ENCODE data around the gene EIF2B1. TPM values are rescaled to one million over a fixed set of nuclear protein-coding genes. Genes with fewer than 3 reads are reported as not detected.

The EIF2B1 gene
- 10 to 100 TPM; 63.2 to 74.6 (median 64.2) TPM for polyA plus RNA-seq (ENCODE audit: insufficient read depth in 1 of 5, insufficient read length in 5 of 5, low replicate concordance in 1 of 5)
- long read RNA-seq, donor 1, transcript EIF2B1-201 (9 exons, 2,477 nt): major isoform, 25 of 76 reads
- long read RNA-seq, donor 1, transcript EIF2B1-204 (5 exons, 1,768 nt): minor isoform, 5 of 76 reads
- long read RNA-seq, donor 1, partial matches to known transcripts: 44 of 76 reads
- long read RNA-seq, donor 1, other reads (novel, unspliced or antisense): 0 of 76 reads
- long read RNA-seq, donor 2, transcript EIF2B1-201 (9 exons, 2,477 nt): major isoform, 13 of 14 reads
- long read RNA-seq, donor 2, partial matches to known transcripts: 0 of 14 reads
- long read RNA-seq, donor 2, other reads (novel, unspliced or antisense): 0 of 14 reads
- long read RNA-seq, donor 3, transcript EIF2B1-201 (9 exons, 2,477 nt): major isoform, 17 of 52 reads
- long read RNA-seq, donor 3, partial matches to known transcripts: 29 of 52 reads
- long read RNA-seq, donor 3, other reads (novel, unspliced or antisense): 0 of 52 reads
- long read RNA-seq, donor 4, transcript EIF2B1-204 (5 exons, 1,768 nt): minor isoform, 8 of 21 reads
- long read RNA-seq, donor 4, transcript EIF2B1-201 (9 exons, 2,477 nt): major isoform, 12 of 21 reads
- long read RNA-seq, donor 4, partial matches to known transcripts: 0 of 21 reads
- long read RNA-seq, donor 4, other reads (novel, unspliced or antisense): 0 of 21 reads
- long read RNA-seq, donor 5, transcript EIF2B1-202 (4 exons, 622 nt): minor isoform, 9 of 60 reads
- long read RNA-seq, donor 5, transcript EIF2B1-201 (9 exons, 2,477 nt): major isoform, 18 of 60 reads
- long read RNA-seq, donor 5, transcript EIF2B1-204 (5 exons, 1,768 nt): minor isoform, 7 of 60 reads
- long read RNA-seq, donor 5, partial matches to known transcripts: 26 of 60 reads
- long read RNA-seq, donor 5, other reads (novel, unspliced or antisense): 0 of 60 reads
- long read RNA-seq, donor 6, transcript EIF2B1-201 (9 exons, 2,477 nt): major isoform, 18 of 51 reads
- long read RNA-seq, donor 6, transcript EIF2B1-204 (5 exons, 1,768 nt): minor isoform, 7 of 51 reads
- long read RNA-seq, donor 6, partial matches to known transcripts: 24 of 51 reads
- long read RNA-seq, donor 6, other reads (novel, unspliced or antisense): 0 of 51 reads
- long read RNA-seq, donor 7, transcript EIF2B1-204 (5 exons, 1,768 nt): minor isoform, 6 of 27 reads
- long read RNA-seq, donor 7, transcript EIF2B1-201 (9 exons, 2,477 nt): major isoform, 17 of 27 reads
- long read RNA-seq, donor 7, partial matches to known transcripts: 0 of 27 reads
- long read RNA-seq, donor 7, other reads (novel, unspliced or antisense): 0 of 27 reads
- long read RNA-seq, donor 8, transcript EIF2B1-201 (9 exons, 2,477 nt): major isoform, 12 of 13 reads
- long read RNA-seq, donor 8, partial matches to known transcripts: 0 of 13 reads
- long read RNA-seq, donor 8, other reads (novel, unspliced or antisense): 0 of 13 reads

DNA sequence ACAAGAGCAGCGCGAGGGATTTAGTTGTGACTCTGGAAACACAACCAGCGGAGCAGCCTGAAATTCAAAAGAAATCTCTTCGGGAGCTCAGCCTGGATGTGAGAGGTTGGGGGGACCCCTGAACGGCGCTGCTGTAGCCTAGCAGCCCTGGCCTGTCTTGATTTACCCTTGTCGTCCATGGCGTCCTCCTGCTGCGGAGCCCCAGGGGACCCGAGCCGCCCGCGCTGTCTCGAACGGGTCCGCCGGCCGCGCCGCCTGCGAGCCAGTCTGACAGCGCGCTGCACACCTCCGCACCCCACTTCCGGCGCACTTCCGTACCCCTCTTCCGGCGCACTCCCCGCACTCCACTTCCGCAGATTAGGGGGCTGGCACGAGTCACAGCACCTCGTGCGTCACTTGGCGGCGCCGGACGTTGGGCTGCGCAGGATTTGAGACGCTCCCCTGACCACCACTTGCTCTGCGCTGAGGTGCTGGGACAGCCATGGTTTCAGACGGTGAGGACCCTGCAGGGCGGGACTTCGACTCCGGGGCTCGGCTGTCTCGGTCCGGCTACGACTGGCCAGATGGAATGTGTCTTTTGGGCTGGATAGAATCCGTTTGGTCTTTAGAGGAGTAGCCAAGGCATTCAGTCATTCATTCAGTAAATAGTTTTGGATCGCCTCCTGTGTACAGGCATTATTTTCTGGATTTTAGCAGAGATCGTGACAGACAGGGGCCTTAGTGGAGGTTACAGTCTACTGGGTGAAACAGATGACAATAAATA, at the start of gene EIF2B1, which contains the start of gene GTF2H3:
Gene EIF2B1, minus strand, starts transcription at position 308 of the 763 bp plus-strand sequence. Its CDS starts 129 bp downstream, at position 179.
Gene GTF2H3, plus strand, starts transcription at position 451 of the 763 bp plus-strand sequence. Its CDS starts 31 bp downstream, at position 482.
- DNase-seq: peak; percentile 96 to 97

DNA sequence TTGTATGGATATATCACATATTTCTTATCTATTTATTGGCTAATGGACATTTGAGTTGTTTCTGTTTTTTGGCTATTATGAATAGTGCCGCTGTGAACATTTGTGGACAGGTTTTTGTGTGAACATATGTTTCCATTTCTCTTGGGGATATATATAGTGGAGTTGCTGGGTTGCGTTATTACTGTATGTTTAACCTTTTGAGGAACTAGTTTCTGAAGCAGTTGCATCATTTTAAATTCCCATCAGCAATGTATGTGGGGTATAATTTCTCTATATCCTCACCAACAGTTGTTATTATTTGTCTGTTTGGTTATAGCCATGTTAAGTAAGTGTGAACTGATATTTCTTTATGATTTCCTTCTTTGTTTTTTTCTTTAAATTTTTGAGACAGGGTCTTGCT, 48.1 kb upstream of the EIF2B1 start:
- no peak for DNase-seq

DNA sequence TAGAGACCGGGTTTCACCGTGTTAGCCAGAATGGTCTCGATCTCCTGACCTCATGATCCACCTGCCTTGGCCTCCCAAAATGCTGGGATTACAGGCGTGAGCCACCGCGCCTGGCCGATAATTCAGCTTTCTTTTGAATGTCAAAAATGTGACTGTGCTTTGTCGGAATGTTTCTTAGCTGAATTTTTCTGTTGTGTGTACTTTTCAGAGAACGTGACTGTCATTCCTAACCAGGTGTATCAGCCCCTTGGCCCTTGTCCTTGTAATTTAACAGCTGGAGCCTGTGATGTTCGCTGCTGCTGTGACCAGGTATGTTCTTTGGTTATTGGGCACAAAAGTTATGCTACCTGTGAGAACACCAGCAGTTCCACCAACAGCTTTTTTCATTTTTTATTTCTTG, 45.5 kb upstream of the EIF2B1 start:
- no peak for DNase-seq

DNA sequence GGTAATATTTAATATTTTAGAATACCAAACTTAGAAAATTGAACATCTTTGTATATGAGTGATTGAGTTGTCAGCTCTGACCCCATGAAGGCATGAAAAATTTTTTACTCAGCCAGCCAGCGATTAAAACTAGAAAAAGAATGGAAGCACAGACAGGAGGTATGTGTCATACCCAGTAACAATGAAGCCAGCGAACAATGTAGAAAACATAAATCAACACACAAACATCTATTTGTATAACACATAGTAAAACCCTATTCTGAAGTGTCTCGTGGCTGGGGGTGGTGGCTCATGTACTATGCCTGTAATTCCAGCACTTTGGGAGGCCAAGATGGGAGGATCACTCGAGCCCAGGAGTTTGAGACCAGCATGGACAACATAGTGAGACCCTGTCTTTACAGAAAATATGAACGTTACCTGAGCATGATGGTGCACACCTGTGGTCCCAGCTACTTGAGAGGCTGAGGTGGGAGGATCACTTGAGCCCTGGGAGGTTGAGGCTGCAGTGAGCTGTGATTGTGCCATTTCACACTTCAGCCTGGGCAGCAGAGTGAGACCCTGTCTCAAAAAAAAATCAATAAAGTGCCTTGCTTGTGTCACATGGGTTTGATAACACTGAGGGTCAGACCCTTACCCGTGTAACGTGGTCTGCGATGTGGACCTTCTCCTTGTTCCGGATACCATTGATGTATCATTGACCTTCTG, 43.3 kb upstream of the EIF2B1 start:
- no peak for DNase-seq

DNA sequence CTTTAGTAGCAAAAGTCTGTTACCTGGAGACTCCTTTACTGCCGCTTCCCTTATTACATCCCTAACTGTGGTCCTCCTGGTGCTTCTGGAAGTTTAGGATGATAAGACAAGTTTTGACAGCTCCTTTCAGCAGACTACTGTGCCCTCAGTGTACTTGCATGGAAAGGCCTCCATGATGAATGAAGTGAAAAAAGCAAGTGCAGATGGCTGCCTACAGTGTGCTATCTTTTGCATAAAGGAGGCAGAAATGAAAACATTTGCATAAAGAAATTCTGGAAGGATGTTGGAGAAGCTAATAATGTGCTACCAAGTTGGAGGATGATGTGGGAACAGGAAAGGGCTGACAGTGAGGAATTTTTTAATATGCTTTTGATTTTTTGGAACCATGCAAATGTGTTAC, 42.0 kb upstream of the EIF2B1 start:
- DNase-seq: no peak

DNA sequence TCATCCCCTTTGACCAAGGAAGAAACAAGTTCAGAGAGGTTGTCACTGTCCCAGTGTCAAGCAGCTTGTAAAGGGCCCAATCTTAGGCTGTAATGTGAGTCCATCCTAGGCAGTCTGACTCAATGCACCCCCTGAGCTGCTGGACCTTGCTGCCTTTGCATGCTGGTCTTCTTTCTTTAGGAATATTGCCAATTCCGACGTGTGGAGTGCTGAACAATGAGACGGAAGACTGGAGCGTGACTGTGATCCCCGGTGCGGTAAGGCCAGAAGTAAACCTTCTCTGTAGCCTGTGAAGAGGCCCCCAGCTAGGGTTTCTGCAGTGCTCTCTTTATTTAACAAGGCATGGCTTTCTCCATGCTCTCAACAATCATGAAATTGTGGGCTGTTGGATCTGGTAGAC, 38.4 kb upstream of the EIF2B1 start:
- DNase-seq: no peak

DNA sequence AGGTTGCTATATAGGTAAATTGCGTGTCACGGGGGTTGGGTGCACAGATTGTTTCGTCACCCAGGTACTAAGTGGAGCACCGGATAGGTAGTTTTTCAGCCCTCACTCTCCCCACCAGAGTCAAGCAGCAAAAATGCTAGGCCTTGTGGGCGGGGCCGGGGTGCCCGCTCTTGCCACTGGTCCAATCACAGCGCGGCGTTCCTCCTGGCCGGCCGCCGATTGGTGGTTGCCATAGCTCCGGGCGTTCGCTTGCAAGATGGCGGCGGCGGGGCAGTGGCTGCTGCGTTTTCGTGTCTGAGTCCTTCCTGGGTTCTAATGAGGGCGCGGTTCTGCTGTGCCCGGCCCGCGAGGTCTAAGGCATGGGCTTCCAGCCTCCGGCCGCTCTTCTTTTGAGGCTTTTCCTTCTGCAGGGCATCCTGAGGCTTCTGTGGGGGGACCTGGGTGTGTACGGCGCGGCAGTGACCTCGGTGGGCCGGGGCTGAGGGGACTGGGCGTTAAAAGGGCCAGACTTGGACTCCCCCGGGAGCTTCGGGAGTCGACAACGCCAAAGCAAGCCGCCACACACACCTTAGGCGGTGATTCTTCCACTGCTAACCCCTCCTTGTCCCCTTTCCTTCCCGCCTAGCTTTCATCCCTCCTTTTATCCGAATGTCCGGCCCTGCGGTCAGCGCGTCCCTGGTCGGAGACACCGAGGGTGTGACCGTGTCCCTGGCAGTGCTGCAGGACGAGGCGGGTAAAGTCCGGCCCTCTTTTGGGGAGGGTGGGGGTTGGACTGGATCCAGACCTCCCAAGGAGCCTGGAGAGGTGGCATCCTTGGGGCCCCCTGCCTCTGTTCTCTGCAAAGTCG, 37.6 kb upstream of the EIF2B1 start, which contains the start of gene TCTN2:
Gene TCTN2, plus strand, starts transcription at position 232 of the 847 bp plus-strand sequence. Its CDS starts 128 bp downstream, at position 360.
- DNase-seq: peak; percentile 82

DNA sequence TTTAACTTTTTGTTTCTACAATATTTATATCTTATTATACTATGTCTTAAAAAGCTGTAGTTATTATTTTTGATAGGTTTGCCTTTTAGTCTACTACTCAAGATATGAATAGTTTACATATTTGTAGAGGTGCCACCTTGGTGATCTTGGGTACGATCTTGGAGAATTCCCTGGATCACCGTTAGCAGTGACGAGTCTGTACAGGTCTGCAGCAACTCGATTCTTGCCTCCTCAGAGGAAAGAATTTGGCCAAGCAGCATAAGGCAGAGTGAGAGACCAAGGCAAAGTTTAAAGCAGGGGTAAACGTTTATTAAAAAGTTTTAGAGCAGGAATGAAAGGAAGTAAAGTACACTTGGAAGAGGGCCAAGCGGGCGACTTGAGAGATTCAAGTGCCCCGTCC, 34.3 kb upstream of the EIF2B1 start:
- no peak for DNase-seq

DNA sequence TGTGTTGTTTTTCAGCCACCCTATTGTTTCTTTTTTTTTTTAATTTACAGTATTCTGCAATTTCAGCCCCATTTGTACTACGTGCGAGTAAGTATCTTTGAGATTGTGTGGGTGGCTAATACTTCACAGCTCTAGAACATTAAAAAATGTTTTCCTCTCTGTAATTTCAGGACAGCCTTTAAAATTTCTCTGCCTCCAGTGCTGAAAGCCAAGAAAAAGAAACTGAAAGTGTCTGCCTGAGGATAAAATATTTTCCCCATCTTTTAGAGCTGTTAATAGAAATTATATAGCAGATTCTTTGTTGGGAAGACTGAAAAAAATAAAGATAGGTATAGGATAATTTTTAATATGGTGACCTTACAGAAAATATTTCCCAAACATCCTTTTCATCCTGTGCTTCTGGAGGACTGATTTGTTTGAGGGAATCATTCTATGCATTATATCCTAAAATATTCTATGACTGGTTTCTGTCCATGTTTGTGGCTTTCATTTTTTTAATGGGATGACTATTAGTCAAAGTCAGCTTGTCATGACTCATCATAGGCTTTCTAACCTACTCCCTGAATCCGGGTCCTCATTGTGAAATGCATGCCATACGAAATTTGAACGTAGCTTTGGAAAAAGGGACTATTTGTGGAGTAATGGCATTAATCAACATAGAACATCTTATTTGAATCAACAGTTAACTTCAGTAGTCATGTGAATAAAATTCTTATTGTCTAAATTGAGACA, 26.7 kb upstream of the EIF2B1 start:
- DNase-seq: no peak

DNA sequence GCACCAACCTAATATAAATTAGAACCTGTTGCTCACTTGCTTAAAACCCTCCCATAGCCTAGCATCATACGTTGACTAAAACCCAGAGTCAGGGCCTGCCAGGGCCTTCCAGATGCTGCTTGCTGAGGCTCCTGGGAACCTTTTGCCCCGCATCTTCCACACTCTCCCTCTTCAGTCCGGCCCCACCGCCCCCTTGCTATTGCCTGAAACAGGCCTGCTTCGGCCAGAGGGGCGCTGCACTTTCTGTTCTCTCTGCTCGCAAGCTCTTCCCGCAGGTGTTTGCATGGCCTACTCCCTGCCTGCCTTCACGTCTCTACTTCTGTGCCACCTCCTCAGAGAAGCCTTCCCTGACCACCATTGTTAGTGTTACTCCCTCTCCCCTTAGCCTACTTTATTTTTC, 23.7 kb upstream of the EIF2B1 start:
- DNase-seq: no peak

DNA sequence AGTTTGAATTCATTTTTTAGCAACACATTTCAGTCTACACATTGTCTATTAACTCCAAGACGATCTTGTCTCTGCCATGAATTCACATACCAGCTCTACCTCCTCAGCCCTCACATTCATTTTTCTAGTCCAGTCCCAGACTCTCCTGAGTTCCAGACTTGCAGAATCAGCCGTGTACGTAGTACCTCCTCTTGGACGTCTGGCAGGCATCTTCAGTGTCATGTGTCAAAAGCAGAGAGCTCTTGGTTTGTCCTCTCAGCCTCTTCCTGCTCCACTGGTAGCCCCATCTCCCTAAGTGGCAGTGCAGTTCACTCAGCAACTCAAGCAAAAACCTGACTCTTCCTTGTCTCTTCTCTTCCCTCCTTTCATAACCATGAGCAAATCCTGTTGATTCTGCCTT, 22.9 kb upstream of the EIF2B1 start:
- no peak for DNase-seq

DNA sequence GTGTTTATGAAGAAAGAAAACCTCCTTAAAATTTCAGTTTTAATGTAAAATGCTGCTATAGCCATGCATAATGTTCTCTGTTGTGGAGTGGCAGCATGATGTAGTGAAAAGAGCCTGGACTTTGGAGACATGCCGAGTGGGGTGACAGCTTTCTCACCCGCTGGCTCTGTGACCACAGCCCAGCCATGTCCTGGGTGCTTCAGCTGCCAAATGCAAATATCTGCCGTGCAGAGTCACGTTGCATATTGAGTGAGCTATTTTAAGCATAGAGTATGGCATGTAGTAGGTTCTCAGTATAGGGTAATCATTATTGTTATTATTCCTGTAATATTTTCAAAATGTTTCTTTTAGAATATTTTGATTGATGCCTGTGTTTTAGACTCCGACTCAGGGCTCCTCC, 21.9 kb upstream of the EIF2B1 start:
- no peak for DNase-seq

DNA sequence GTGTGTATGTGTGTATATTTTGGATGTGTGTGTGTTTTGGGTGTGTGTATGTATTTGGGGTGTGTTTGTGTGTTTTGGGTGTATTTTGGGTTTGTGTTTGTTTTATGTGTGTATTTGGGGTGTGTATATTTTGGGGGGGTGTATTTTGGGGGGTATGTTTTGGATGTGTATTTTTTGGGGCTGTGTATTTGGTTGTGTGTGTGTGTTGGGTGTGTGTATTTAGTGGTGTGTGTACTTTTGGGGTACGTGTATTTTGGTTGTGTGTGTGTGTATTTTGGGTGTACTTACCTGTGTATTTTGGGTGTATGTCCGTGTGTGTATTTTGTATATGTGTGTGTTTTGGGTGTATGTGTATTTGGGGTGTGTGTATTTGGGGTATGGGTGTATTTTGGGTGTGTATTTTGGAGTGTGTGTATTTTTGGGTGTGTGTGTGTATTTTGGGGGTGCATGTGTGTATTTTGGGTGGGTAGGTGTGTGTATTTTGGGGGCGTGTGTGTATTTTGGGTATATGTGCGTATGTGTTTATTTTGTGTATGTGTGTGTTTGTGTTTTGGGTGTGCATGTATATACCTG, 20.7 kb upstream of the EIF2B1 start:
- no peak for DNase-seq

DNA sequence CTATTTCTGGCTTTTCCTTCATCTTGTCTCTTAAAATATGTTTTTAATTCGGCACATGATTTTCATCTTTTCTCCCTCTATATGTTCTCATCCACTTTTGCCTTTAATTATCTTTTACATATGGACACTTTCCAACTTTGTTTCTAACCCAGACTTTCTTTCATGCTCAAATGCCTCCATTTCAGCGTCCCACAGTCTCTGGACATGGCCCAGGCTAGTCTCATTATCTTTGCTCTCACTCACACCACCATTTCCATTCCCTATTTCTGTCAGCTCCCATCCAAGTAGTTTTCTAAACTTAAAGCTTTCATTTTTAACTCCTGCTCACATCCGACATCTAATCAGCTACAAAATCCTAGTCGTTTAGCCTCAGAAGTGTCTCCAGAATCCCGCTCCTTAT, 14.9 kb upstream of the EIF2B1 start:
- DNase-seq: no peak

DNA sequence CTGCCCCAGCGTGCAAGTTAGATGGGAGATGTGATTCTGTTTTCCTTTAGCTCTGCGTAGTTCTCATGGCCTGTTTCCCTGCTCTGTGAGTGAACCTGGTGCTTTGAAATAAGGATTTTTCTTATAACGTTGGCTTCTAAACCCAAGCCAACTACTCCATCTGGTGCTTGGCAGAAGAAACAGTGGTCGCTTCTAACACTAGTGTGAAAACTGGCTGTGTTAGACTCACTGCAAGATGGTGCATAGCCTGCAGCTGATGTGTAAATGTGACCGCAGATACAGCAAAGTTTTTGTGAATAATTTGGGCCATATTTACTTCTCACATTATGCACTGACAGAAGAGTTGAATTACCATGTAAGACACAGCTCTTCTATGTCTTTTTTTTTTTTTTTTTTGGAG, 12.4 kb upstream of the EIF2B1 start:
- DNase-seq: no peak

DNA sequence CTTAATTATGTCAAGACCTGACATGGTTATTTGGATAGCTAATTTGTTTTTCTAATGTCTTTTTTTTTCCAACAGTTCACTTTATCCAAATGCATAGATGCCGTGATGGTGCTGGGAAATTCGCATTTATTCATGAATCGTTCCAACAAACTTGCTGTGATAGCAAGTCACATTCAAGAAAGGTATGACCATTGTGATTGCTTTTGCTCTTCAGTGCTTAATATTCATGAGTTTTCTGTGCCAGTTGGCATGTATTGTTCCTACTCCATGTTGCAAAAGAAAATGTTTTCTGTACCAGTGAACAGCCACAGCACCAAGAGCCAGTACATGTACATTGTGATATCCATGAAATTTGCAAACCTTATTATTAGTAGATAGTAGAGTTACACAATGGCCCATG, 11.9 kb upstream of the EIF2B1 start:
- DNase-seq: no peak

DNA sequence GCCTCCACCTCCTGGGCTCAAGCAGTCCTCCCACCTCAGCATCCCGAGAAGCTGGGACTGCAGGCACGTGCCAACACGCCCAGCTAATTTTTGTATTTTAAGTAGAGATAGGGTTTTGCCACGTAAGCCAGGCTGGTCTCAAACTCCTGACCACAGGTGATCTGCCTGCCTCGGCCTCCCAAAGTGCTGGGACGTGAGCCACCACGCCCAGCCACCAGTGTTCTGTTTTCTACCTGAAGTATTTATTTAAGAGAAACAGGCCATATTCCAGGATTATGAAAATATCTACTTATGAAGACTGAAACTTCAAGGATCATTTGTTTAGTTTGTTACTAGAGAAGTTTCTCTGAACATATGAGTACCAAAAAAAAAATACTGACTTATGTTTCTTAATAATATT, 10.4 kb upstream of the EIF2B1 start:
- DNase-seq: no peak

DNA sequence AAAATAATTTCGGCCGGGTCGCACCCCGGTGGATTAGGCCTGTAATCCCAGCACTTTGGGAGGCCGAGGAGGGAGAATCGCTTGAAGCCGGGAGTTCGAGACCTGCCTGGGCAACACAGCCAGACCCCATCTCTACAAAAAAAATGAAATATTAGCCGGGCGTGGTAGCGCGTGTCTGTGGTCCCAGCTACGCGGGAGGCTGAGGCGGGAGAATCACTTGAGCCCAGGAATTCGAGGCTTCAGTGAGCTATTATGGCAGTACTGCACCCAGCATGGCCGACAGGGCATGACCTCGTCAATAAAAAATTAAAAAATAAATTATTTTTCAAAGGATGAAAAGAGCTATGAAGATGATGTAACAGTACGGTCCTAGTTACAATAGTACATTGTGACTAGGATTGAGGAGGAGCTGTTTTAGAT, 666 bp upstream of the EIF2B1 start:
- DNase-seq: no peak

All from right lung (tissue), 10 donors.